GM18520 (cell line): ENCODE data around the gene TMEM200C.

Experiments used
- ATAC-seq: cut with Tn5 transposase; IDR thresholded peaks from one replicate; pipeline ENCODE4 v1.9.1; 2021; ENCODE audit not compliant: unreplicated experiment

The TMEM200C gene

DNA sequence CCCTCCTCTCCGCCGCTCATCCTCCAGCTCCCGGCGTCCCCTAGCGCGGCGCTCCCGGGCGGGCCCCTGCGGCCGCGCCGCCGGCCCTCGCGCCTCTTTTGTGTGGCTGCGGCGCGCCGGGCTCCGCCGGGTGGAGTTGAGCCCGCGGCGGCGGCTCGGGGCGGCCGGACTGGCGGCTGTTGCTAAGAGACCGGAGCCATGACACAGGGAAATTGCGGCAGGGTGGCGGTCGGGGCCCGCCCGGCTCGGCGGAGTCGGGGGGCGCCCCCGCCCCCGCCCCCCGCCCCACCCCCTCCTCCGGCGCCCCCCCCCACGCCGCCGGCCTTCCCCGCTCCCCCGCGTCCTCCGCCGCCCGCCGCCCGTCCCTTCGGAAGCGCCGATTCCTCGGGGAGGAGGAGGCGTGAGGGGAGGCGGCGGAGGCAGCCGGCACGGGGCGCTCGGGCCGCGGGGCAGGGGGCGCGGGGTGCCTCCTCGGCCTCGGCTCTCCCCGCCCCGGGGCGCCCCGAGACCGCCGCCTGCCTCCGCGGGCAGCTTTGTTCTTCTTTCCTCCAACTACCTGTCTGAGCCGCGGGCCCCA lies at the start of gene TMEM200C:
TSS of gene TMEM200C (minus strand) at position 224 of the 577 bp plus-strand sequence. CDS start 3,459 bp downstream, outside the sequence.
- no peak for ATAC-seq

DNA sequence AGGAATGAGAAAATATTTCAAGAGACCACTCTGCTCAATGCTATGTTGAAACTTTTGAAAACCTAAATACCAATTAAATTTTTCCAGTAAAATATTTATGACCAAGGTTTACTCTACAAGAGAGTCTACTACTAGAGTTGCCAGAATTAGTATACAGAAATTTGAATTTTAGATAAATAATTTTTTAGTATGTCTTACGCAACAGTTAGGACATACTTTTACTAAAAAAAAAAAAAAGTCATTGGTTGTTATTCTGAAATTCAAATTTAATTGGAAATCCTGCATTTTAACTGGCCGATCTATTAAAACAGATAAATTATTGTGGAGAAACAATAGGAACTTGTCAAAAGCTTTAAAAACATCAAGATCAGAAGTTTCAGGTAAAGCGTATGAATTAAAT lies 49.1 kb upstream of the TMEM200C start:
- no peak for ATAC-seq

DNA sequence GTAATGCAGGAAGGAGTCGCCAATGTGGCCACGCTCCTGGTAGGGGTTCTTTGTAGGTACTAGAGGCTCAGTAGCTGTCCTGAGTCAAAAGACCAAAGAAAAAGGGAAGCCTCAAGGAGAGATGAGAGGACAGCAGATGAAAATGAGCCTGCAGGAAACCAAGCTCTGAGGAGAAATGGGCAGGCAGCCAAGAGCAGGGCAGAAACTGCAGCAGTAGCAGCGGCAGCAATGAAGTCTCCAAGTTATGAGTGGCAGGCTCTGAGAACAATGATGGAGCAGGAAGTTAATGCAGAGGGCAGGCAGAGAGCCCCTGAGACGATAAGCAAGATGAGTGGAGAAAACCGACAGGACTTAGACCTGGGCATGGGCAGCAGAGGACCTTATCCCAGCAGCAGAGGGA lies 48.2 kb upstream of the TMEM200C start:
- ATAC-seq: no peak

DNA sequence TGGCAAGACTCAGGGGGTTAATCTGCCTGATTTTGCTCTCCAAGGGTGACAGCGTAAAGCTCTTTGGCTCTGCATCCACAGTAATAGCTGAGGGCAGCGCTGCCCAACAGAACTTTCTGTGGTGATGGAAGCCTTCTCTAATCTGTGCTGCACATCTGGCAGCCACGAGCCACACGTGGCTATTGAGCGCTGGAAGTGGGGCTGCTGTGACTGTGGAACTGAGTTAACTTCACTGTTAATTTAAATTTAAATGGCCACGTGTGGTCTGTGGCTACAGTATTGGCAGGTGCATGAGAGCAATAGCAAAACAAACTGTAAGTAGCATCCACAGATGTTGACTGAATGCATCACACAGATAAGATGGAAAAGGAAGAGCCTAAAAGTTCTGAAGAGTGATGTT lies 47.3 kb upstream of the TMEM200C start:
- ATAC-seq: no peak

DNA sequence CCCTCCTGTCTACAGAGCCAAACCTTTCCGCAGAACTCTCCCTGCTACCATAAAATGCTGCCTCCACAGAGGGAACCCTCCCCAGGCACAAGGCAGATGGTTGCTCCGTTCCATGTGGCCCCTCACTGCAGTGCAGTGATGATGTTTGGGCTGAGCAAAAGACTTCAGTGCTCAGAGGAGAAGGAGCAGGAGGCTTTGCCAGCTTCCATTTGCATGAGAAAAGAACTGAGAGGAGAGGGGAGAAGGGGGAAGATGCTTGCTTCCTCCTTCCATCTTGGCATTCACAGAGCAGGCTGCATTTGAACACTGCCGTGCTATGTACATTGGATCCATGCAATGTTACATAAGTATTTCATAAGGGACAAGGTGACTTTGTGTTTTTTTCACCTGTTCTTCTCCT lies 46.6 kb upstream of the TMEM200C start:
- ATAC-seq: no peak

DNA sequence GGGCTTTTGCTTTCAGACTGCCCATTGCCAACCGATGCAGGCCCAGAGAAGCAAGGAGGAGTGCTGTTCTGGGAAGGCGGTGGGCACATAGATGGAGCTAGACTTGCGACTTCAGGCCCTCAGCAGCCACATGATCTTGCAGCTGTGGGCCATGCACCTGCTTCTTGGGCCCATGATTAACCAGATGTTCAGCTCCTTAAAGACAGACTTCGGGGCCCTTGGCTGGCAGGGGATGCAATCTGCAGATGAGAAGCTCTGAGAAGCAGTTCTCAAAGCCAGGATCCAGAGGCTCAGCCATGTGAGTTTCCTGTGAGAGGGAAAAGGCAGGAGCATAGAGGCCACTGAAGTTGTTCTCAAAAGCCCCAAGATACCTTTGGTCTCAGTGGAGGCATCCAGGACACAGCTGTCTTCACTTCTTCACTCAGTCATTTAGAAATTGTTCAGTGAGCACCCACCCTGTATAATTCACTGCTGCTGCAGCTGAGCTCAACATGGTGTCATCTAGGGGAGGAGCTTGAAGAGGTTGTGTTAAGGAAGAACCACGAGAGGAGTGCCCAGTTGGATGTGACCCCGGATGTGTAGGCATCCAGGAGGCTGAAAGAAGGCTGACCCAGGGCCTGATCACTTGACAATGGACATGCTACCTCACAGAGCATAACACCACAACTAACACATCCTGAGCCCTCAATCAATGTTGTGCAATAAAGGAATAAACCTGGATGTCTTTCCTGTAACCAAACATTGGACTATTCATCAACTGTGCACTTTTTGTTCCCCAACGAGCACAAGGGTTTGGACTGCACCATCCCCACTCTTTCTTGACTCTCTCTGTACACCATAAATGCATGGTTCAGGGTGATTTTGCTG lies 44.7 kb upstream of the TMEM200C start:
- ATAC-seq: no peak

DNA sequence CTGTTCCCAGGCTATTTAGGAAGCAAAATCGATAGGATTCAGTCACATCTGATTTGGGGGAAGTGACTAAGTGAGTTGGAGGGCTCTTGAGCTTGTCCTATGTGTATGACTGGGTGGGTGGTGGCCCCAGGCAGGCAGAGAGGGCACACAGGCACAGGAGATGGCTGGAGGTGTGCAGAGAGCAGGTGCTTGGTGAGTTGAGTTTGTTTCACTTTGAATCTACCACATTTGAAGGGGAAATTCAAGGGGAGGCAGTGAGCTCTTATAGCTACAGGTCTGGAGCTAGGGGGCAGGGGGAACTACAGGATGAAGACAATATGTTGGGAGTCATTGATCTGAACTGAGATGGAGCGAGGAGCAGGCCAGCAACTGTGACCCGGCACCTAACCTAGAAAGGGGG lies 42.5 kb upstream of the TMEM200C start:
- no peak for ATAC-seq

DNA sequence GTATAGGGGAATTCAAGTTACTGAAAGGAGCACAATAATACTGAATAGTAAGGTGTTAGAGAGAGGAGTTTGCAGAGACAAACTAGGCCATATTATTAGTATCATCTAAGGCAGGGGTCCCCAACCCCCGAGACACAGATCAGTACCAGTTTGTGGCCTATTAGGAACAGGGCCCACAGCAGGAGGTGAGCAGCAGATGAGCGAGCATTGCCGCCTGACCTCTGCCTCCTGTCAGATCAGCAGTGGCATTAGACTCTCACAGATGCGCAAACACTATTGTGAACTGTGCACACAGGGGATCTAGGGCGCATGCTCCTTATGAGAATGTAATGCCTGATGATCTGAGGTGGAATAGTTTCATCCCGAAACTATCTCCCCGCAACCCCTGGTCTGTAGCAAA lies 41.8 kb upstream of the TMEM200C start:
- no peak for ATAC-seq

DNA sequence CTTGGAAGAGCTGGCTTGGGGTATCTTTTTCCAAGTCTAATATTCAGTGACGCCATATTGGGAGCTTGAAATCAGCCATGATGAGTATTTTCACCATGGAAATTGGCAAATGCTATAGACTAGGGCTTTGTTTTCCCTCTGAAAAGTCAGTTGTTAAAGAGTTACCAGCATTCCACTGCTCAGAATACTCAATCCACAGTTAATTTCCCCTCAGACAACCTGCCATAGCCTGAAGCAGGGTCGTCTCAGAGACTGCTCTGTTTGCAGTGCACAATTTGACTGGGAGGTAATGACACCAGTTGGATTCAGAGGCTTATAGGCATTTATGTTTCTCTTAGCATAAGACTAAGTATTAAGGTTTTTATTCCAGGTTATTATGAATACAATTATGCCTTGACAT lies 35.5 kb upstream of the TMEM200C start:
- no peak for ATAC-seq

DNA sequence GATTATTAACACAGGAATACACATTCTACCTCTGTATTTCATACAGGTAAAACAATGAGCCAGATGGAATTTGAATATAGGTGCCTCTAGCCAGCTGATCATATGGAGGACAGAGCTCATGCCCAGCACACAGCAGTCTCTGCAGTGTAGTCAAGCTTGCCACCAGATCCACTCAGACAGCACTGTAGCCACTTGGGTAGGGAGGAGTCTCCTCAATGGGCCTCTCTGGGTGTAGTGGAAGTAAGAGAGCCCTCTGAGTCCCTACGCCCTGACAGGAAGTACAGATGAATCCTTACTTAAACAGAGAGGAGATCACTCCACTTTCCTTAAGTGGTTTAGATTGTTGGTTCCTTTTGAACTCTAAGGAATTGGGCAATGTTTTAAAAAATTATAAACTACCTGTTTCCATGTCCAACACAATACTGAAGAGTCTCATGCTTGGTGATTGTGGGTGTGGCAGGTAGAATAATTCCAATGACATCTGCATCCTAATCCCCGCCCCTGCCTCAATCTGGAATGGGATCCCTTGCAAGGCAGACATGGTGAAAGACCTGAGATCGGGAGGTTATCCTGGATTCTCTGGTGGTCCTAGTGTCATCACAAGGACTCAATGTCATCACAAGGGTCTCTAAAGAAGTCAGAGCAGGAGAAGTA lies 23.0 kb upstream of the TMEM200C start:
- no peak for ATAC-seq

DNA sequence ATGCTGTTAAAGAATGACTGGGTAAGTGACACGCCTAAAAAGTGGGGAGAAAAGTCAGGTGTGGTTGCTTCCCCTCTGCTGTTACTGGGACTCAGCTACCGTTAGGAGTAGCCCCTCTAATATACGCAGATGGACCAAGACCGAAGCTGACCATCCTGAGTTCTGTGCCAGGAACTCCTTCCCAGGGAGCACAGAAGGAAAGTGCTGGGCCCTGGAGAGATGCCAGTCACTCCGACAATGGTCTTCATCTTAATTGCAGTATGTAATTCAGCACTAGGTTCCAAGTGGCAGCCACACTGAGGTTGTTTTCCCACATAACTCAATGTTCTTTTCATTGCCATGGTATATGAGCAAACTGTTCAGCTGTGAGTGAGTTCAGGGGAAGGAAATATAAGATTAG lies 19.6 kb upstream of the TMEM200C start:
- no peak for ATAC-seq

DNA sequence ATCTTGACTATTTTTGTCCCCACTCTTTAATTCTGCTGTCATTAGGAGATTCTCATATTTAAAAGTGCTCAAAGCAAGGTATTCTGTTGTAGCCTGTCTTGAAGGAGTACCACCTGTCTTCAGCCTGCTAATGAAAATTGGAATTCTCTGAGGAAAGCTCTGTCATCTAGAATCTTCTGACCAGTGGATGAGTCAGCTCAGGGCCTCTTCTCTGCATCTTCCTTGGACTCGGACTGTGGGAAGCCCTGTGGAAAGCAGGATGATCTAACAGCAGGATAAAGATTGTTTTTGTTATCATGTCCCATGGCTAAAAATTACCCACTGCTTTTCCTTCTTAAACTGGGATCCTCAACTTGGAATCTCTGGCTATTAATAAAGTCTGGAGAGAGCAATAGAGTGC lies 18.7 kb upstream of the TMEM200C start:
- no peak for ATAC-seq

DNA sequence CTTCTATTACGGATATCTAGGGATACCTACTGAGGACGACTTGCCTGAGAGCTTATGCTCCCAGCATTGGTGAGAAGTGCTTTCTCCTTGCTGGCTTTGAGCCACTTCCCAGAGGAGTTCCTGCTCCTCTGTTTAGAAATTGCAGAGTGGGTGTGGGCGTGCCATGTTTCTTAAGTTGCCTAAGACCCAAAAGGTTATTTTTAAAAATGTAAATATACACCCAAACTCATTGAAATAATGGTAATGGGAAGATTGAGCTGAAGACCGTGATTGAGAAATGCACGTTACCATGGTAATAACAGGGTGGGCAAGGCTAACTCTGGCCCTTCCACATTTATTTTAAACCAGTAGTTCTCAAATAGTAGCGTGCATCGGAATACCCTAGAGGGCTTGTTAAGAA lies 17.2 kb upstream of the TMEM200C start:
- no peak for ATAC-seq

DNA sequence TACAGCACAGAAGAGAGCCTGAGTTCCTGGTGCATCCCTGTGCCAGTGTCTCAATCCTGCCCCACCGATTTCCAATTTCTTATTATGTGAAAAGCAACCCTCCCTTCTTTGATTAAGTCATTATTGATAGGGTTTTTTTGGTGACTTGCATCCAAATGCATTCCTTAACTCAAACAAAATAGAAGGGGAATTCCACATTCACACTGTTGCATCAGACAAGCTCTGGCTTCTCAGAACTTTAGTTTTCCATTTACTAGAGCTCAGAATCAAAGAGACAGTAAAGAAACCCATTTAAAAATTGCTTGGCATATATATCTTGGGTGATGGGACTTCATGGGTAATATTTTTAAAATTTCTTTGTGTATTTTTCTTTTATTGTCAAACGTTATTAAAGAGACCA lies 13.8 kb upstream of the TMEM200C start:
- ATAC-seq: no peak

DNA sequence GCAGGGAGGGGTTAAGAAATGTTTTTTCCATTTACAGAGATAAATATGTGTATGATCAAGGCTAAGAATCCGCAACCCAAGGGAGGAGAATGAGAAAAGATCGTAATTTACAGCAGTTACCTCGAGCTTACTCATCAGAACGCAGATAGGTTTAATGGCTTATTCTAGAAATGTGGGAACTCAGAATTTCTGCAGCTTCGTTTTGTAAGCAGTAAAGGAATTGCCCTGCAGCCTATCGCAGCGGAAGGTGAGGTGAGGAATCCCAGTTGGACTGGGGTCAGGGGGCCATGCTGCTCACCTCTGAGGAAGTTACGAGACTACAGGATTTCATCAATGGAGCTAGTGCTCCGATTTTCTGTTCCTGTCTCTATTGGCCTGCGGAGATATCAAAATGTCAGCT lies 8.1 kb upstream of the TMEM200C start:
- ATAC-seq: no peak

DNA sequence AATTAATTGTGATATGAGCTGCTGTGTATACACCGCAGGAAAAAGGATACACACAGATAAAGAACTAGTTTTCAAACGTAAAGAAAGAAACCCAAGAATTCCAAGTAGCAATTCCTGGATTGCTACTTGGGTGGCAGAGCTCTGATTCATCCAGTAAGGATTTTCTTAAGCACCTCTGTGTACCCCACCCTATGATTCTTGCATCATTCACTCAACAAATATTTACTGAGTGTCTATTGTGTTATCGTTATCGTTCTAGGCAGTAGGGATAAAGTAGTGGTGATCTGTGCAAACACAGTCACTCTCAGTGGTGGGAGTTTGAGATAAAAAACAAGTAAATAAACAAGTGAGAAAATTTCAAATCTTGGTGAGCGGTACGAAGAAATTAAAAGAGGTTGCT lies 4.9 kb upstream of the TMEM200C start:
- no peak for ATAC-seq

DNA sequence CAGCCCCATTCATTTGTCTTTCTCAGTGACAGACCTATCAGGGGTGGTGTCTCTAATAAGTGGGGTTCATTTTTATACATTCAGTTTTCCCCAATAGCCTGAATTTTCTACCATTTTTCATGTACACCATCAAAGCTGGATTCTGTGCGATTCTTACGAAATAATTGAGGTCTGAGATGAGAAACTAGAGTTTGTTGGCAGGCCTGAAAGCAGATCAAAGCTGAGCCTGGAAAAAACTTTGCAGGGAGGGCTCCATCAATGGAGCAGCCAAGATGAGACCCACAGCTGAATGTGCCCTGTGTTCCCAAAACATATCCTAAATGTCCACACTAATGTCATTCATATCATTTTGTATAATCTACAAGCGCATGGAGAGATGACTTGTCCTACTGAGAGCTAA lies 4.5 kb upstream of the TMEM200C start:
- no peak for ATAC-seq

DNA sequence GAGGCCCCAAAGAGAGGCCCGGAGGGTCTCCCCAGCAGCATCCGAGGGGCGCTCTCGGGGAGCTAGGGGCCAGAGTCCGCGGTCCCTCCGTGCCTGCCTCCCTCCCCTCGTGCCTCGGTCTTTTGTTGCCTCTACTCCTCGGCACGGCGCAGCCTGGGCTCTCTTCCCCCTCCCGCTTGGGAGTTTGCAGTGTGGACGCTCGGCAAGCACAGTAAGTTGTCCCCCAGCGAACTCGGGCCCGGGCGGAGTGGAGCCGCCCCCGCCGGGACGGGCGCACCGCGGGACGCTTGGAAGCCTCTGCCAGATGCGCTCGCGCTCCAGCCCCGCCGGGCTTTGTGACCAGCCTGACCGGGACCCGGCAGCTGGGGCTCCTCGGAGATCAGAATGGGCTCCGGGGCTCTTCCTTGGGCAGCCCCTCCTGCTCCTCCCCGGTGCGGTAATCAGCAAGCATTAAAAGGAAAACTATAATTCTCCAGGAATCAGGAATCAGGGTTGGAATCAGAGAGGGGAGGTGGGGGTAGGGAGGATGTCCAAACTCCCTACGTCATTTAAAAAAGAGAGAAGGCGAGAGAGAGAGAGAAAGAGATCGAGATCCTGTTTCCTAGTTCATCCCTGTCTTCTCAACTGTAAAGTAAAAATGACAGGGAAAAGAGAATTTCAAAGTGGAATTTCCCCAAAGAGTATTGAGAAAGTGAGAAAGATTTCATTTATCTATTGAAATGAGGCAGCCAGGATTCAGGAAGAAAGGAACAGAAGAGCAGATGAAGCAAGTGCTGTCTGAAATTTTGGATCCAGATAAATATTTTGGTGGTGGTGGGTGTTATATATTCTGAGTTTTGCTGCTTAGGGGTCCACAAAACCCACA lies 786 bp upstream of the TMEM200C start:
- ATAC-seq: no peak

DNA sequence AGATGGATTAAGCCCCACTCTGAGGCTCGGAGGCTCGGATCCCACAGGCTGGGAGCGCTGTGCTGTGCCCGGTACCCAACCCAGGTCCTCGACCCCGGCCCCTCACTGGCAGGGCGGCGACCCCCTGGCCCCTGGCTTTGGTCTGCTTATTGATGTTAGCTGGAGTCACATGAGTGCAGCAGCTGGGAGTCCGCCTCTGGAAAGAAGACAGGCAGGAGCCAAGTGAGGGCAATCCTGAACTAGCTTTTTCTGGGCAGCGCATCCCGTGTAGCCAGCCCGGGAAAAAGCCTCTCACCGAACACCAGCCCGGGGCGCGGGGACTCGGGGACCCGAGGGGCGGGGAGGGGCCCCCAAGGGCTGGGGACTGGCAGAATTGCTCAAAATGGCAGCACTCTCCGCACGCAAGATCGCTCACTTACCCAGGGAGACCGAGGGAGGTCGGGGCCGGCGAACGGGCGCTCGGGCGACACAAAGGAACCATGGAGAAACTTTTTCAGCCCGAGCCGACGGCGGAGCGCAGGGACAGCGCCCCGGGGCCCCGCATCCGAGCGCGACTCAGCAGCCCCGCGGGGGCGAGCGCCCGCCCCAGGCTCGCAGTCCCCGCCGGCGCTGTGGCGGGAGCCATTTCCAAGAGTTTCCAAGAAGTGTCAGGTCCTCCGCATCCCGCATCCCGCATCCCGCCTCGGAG lies 567 bp downstream of the TMEM200C start:
- no peak for ATAC-seq

DNA sequence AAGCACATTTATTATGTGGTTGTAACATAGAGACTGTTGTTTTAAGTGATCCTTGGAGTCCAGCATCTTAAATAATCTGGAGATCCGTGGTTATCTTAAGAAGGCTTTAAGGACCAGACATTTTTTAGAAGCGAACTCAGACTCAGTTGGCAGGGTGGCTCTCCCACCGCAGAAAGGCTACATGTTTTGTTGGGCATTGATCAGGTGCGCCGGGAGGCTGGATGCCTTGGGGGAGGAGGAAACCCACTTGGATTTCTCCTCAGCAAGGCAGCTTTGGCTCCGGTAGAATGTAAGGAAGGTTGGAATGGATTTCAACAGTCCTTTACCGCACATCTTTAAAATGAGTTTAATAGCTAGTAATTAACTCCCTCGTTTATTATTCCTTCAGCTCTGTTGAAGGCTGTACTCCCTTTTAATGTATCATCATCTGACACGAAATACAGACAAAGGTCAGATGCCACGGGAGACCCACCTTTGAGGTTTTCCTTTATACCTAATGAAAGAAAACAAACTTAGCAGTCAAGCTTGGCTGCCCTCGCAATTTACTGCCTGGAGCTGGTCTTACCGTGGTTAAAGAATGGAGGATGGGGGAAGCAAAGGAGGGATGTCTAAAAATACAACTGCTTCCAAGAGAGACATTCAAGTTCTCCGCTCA lies 1.2 kb downstream of the TMEM200C start:
- ATAC-seq: no peak
